GM19239 (cell line): ENCODE data around the gene TMOD4.

Experiments
- DNase-seq: peaks from one replicate; pipeline ENCODE4 v3.0.0; 2011; ENCODE audit warnings: low spot score; ENCODE audit not compliant: insufficient read length
- FAIRE-seq: peaks from 2 replicates; lab custom pipeline; 2011; peaks lifted over from hg19 to GRCh38; lab: Jason Lieb, UNC

TMOD4 gene

GRCh38 chr1:151144474-151145303 lies 31.1 kb downstream of the TMOD4 start:
- FAIRE-seq (no peak), DNase-seq (no peak)

- no peak for DNase-seq
- no peak for FAIRE-seq
Measured at GRCh38 chr1:151143986-151144385, 31.8 kb downstream of the TMOD4 start.

- DNase-seq (no peak), FAIRE-seq (no peak)
Measured at GRCh38 chr1:151143057-151143435, 32.7 kb downstream of the TMOD4 start.

GRCh38 chr1:151142411-151143056 lies 33.2 kb downstream of the TMOD4 start:
- no peak for FAIRE-seq
- DNase-seq: no peak

GRCh38 chr1:151137789-151138188 lies 38.0 kb downstream of the TMOD4 start:
- FAIRE-seq (no peak), DNase-seq (no peak)

GRCh38 chr1:151135433-151136385 lies 40.1 kb downstream of the TMOD4 start:
- FAIRE-seq: no peak
- DNase-seq: no peak

- DNase-seq (no peak), FAIRE-seq (no peak)
Measured at GRCh38 chr1:151134991-151135390, 40.8 kb downstream of the TMOD4 start.

GRCh38 chr1:151134396-151134795 lies 41.4 kb downstream of the TMOD4 start:
- FAIRE-seq: no peak

GRCh38 chr1:151133018-151133806 lies 42.6 kb downstream of the TMOD4 start:
- FAIRE-seq (no peak), DNase-seq (no peak)

More at GRCh38 chr1:151134396-151134795, 41.4 kb downstream of the TMOD4 start:
- DNase-seq: no peak

- DNase-seq (no peak), FAIRE-seq (no peak)
Measured at GRCh38 chr1:151132335-151133017, 43.3 kb downstream of the TMOD4 start.

- DNase-seq (no peak), FAIRE-seq (no peak)
Measured at GRCh38 chr1:151131701-151132334, 44.0 kb downstream of the TMOD4 start.

GRCh38 chr1:151130987-151131586 lies 44.7 kb downstream of the TMOD4 start:
- DNase-seq: peak; percentile 97
- peak; percentile 82 for FAIRE-seq

GRCh38 chr1:151128800-151129199 lies 47.0 kb downstream of the TMOD4 start:
- DNase-seq: no peak
- no peak for FAIRE-seq

GRCh38 chr1:151124763-151125403 lies 50.9 kb downstream of the TMOD4 start:
- no peak for DNase-seq
- no peak for FAIRE-seq
